Liver (tissue), 9 donors: ENCODE results near the gene SREBF2. TPM values are rescaled to one million over a fixed set of nuclear protein-coding genes. Genes with fewer than 3 reads are reported as not detected.

Source experiments
- DNase-seq: peaks from one replicate; pipeline ENCODE4 v3.0.0-alpha.2; 2017; ENCODE audit warnings: low spot score
- H3K27ac ChIP-seq, 2 donors: one replicate each; pipeline ENCODE4 v1.7.0; 2013; ENCODE audit warnings: inconsistent platforms in 2 of 2, low read length in 2 of 2, control low read depth in 1 of 2, low read depth in 1 of 2, mild to moderate bottlenecking in 1 of 2
- H3K27me3 ChIP-seq, 4 donors: one replicate each; pipeline versions ENCODE4 v1.6.1 to v1.7.0; 2013; ENCODE audit warnings: low read length in 3 of 4, inconsistent platforms in 1 of 4, mild to moderate bottlenecking in 1 of 4, moderate library complexity in 1 of 4; ENCODE audit not compliant: control insufficient read depth in 4 of 4, insufficient read depth in 4 of 4
- H3K36me3 ChIP-seq, 4 donors: one replicate each; pipeline versions ENCODE4 v1.6.1 to v1.7.0; 2013; ENCODE audit warnings: low read length in 3 of 4, mild to moderate bottlenecking in 3 of 4, low read depth in 1 of 4, moderate library complexity in 1 of 4; ENCODE audit not compliant: control insufficient read depth in 4 of 4, insufficient read depth in 3 of 4
- H3K4me1 ChIP-seq, 4 donors: one replicate each; pipeline versions ENCODE4 v1.6.1 to v1.7.0; 2013; ENCODE audit warnings: low read length in 3 of 4, mild to moderate bottlenecking in 3 of 4, moderate library complexity in 1 of 4; ENCODE audit not compliant: control insufficient read depth in 4 of 4, insufficient read depth in 4 of 4
- H3K4me3 ChIP-seq, 3 donors: one replicate each; pipeline versions ENCODE4 v1.6.1 to v1.7.0; 2013; ENCODE audit warnings: low read length in 3 of 3, control low read depth in 1 of 3, low read depth in 1 of 3, mild to moderate bottlenecking in 1 of 3
- H3K9ac ChIP-seq, 2 donors: one replicate each; pipeline ENCODE4 v1.7.0; 2013; ENCODE audit warnings: low read length in 2 of 2, mild to moderate bottlenecking in 2 of 2, moderate library complexity in 2 of 2, control low read depth in 1 of 2, low read depth in 1 of 2
- H3K9me3 ChIP-seq, 4 donors: one replicate each; pipeline versions ENCODE4 v1.6.1 to v1.7.0; 2013; ENCODE audit warnings: low read length in 3 of 4; ENCODE audit not compliant: control insufficient read depth in 4 of 4
- FOXA1 ChIP-seq: IDR thresholded peaks from 2 replicates; pipeline ENCODE4 v1.6.1; 2016; ENCODE audit warnings: antibody characterized with exemption
- FOXA2 ChIP-seq: IDR thresholded peaks from 2 replicates; pipeline ENCODE4 v1.6.1; 2016; ENCODE audit warnings: antibody characterized with exemption
- GABPA ChIP-seq, 2 donors: IDR thresholded peaks in 1 of 2; conservative IDR thresholded peaks in 1 of 2; 2 replicates each; pipeline ENCODE4 v1.6.1; 2016; ENCODE audit warnings: antibody characterized with exemption in 2 of 2, mild to moderate bottlenecking in 1 of 2, moderate library complexity in 1 of 2
- HNF4G ChIP-seq: IDR thresholded peaks from 2 replicates; pipeline ENCODE4 v1.6.1; 2016; ENCODE audit warnings: antibody characterized with exemption
- JUND ChIP-seq, 2 donors: IDR thresholded peaks; 2 replicates each; pipeline ENCODE4 v1.6.1; 2016; ENCODE audit warnings: antibody characterized with exemption in 2 of 2
- NR2F2 ChIP-seq: IDR thresholded peaks from 2 replicates; pipeline ENCODE4 v1.6.1; 2016; ENCODE audit warnings: antibody characterized with exemption
- RAD21 ChIP-seq, 2 donors: IDR thresholded peaks; 2 replicates each; pipeline ENCODE4 v1.6.1; 2016; ENCODE audit warnings: antibody characterized with exemption in 2 of 2, mild to moderate bottlenecking in 2 of 2
- RXRA ChIP-seq, 2 donors: IDR thresholded peaks; 2 replicates each; pipeline ENCODE4 v1.6.1; 2017 to 2018; ENCODE audit warnings: antibody characterized with exemption in 2 of 2, mild to moderate bottlenecking in 1 of 2
- SP1 ChIP-seq: IDR thresholded peaks from 2 replicates; pipeline ENCODE4 v1.6.1; 2018; ENCODE audit warnings: antibody characterized with exemption, mild to moderate bottlenecking
- TAF1 ChIP-seq: conservative IDR thresholded peaks from 2 replicates; pipeline ENCODE4 v1.6.1; 2016; ENCODE audit warnings: antibody characterized with exemption, mild to moderate bottlenecking
- YY1 ChIP-seq: IDR thresholded peaks from 2 replicates; pipeline ENCODE4 v1.6.1; 2016; ENCODE audit warnings: antibody characterized with exemption, mild to moderate bottlenecking
- WGBS: extraction: QIAGEN DNeasy Blood & Tissue Kit; methylation state at CpG from one replicate; pipeline ENCODE4 v1.1.7; 2013; 5-methylcytosine and 5-hydroxymethylcytosine counted together
- polyA plus RNA-seq, 2 donors: library from polyadenylated mRNA; stranded (reverse) in 1 of 2; unstranded in 1 of 2; fragments of 200-250 nt in 1 of 2; fragments of >200 nt in 1 of 2; fragmentation: Nextera tagmentation in 1 of 2; extraction: Ambion mirVana in 1 of 2; gene quantifications; one replicate each; pipeline versions ENCODE4 v1.2.1 to v1.2.3, GENCODE V29; 2013 to 2015
- total RNA-seq, 2 donors: library from RNA; depleted of rRNA; stranded (reverse); fragments of >200 nt; gene quantifications; one replicate each; pipeline ENCODE4 v1.2.3, GENCODE V29; 2014
- TF ChIP-seq, protein P1 (sequence below): IDR thresholded peaks from 2 replicates; pipeline ENCODE4 v1.6.1; 2016; ENCODE audit warnings: antibody characterized with exemption, mild to moderate bottlenecking
- TF ChIP-seq, protein P2 (sequence below): IDR thresholded peaks from 2 replicates; pipeline ENCODE4 v1.6.1; 2016; ENCODE audit warnings: antibody characterized with exemption
- TF ChIP-seq, protein P3 (sequence below): IDR thresholded peaks from 2 replicates; pipeline ENCODE4 v1.6.1; 2016; ENCODE audit warnings: antibody characterized with exemption
- TF ChIP-seq, protein P4 (sequence below): IDR thresholded peaks from 2 replicates; pipeline ENCODE4 v1.6.1; 2016; ENCODE audit warnings: antibody characterized with exemption
- donor health status: healthy.
- donor health status: healthy.
- donor health status: healthy.
- donor health status: healthy.
- donor health status: healthy.

Gene SREBF2
- total and polyA plus RNA-seq, 4 donors = 18.3 to 69.6 (median 57.3) TPM

DNA sequence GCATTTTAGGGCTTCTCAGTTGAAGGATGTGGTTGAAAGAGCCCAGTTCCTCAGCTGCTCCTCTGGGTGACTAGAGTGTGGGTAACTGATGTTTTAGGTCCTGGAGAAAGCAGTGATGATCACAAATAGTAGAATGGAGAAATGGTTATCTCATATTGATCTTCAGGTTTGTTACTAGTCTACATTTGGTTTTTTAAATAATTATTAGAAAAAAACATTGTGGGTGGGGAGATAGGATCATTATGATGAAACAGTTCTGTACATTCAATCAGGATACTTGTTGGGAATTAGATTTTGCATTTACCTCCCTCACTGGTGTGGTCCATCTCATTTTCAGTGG, 24.9 kb downstream of the SREBF2 start:
- Histone ChIP-seq H3K9ac (no peak overlapping the region), H3K9me3 (no peaks in the 10 kb centered on the region), H3K36me3 (peaks cover 0 to 2% (median 0%) of the 10 kb centered on the region in 4 donors), H3K4me3 (no peak overlapping the region), H3K27ac (no peak overlapping the region), H3K4me1 (peaks cover 0 to 7% (median 2%) of the 10 kb centered on the region in 4 donors), H3K27me3 (no peaks in the 10 kb centered on the region)
- TF ChIP-seq, protein P1, sequence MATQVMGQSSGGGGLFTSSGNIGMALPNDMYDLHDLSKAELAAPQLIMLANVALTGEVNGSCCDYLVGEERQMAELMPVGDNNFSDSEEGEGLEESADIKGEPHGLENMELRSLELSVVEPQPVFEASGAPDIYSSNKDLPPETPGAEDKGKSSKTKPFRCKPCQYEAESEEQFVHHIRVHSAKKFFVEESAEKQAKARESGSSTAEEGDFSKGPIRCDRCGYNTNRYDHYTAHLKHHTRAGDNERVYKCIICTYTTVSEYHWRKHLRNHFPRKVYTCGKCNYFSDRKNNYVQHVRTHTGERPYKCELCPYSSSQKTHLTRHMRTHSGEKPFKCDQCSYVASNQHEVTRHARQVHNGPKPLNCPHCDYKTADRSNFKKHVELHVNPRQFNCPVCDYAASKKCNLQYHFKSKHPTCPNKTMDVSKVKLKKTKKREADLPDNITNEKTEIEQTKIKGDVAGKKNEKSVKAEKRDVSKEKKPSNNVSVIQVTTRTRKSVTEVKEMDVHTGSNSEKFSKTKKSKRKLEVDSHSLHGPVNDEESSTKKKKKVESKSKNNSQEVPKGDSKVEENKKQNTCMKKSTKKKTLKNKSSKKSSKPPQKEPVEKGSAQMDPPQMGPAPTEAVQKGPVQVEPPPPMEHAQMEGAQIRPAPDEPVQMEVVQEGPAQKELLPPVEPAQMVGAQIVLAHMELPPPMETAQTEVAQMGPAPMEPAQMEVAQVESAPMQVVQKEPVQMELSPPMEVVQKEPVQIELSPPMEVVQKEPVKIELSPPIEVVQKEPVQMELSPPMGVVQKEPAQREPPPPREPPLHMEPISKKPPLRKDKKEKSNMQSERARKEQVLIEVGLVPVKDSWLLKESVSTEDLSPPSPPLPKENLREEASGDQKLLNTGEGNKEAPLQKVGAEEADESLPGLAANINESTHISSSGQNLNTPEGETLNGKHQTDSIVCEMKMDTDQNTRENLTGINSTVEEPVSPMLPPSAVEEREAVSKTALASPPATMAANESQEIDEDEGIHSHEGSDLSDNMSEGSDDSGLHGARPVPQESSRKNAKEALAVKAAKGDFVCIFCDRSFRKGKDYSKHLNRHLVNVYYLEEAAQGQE = no peak
- TF ChIP-seq NR2F2 (no peak), YY1 (no peak)
- TF ChIP-seq, protein P2, sequence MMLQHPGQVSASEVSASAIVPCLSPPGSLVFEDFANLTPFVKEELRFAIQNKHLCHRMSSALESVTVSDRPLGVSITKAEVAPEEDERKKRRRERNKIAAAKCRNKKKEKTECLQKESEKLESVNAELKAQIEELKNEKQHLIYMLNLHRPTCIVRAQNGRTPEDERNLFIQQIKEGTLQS = no peak
- no peak for DNase-seq

DNA sequence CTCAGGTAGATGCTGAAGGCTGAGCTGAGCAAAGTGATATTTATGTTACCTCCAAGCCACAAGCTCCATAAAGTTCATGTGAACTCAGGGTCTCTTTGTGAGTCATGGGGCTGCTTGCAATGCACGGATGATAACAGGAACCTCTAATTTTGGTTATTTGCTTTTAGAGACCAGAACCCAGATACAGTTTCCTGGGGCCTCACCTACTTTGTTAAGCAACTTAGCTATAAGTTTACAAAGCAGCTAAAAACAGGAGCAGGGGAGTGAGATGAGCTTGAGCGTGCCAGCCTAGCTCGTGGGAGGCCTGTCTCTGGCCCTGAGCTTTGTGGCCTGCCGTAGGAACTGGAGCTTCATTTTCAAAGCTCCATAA, 29.2 kb downstream of the SREBF2 start:
- H3K27me3 ChIP-seq = no peaks in the 10 kb centered on the region
- TF ChIP-seq FOXA1 (no peak), RAD21 (IDR thresholded peaks at IDR 0.05) (no peak), FOXA2 (no peak), GABPA (IDR thresholded peaks at IDR 0.05 in 1 of 2, conservative IDR thresholded peaks at IDR 0.05 in 1 of 2) (no peak), TAF1 (no peak), NR2F2 (no peak), YY1 (no peak), HNF4G (no peak), RXRA (IDR thresholded peaks at IDR 0.05) (no peak), SP1 (no peak), JUND (IDR thresholded peaks at IDR 0.05) (no peak)
- TF ChIP-seq, protein P3, sequence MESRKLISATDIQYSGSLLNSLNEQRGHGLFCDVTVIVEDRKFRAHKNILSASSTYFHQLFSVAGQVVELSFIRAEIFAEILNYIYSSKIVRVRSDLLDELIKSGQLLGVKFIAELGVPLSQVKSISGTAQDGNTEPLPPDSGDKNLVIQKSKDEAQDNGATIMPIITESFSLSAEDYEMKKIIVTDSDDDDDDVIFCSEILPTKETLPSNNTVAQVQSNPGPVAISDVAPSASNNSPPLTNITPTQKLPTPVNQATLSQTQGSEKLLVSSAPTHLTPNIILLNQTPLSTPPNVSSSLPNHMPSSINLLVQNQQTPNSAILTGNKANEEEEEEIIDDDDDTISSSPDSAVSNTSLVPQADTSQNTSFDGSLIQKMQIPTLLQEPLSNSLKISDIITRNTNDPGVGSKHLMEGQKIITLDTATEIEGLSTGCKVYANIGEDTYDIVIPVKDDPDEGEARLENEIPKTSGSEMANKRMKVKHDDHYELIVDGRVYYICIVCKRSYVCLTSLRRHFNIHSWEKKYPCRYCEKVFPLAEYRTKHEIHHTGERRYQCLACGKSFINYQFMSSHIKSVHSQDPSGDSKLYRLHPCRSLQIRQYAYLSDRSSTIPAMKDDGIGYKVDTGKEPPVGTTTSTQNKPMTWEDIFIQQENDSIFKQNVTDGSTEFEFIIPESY = no peak
- TF ChIP-seq, protein P4, sequence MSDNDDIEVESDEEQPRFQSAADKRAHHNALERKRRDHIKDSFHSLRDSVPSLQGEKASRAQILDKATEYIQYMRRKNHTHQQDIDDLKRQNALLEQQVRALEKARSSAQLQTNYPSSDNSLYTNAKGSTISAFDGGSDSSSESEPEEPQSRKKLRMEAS = no peak
- no peak overlapping the region for H3K9ac ChIP-seq
- peaks cover 0 to 7% (median 5%) of the 10 kb centered on the region in 4 donors for H3K4me1 ChIP-seq
- 76% methylated on average over 4 of the region's 4 CpGs for WGBS
- H3K9me3 ChIP-seq = no peaks in the 10 kb centered on the region
- no peak for DNase-seq
- H3K36me3 ChIP-seq = peaks cover 5 to 10% (median 6%) of the 10 kb centered on the region in 4 donors
- no peak overlapping the region for H3K27ac ChIP-seq
- H3K4me3 ChIP-seq = no peak overlapping the region
